Stimulated activated CD8-positive, alpha-beta memory T cell treated with anti-CD3 and anti-CD28 coated beads, Interleukin-12 subunit alpha, Interleukin-12 subunit beta, amount 100 ng/mL, for 24 hours (primary cell): ENCODE measurements around the gene LRRC55.

Experiments
- DNase-seq: peaks from one replicate; pipeline ENCODE4 v3.0.0-alpha.2; 2020; ENCODE audit errors: extremely low read depth

LRRC55 gene

GRCh38 chr11:57202281-57202680 is 20.5 kb downstream of the LRRC55 start:
- DNase-seq, result no peak

- no peak for DNase-seq
Measured at GRCh38 chr11:57203359-57203758, 21.6 kb downstream of the LRRC55 start.

GRCh38 chr11:57203882-57204480 is 22.2 kb downstream of the LRRC55 start:
- DNase-seq, result no peak

DNA sequence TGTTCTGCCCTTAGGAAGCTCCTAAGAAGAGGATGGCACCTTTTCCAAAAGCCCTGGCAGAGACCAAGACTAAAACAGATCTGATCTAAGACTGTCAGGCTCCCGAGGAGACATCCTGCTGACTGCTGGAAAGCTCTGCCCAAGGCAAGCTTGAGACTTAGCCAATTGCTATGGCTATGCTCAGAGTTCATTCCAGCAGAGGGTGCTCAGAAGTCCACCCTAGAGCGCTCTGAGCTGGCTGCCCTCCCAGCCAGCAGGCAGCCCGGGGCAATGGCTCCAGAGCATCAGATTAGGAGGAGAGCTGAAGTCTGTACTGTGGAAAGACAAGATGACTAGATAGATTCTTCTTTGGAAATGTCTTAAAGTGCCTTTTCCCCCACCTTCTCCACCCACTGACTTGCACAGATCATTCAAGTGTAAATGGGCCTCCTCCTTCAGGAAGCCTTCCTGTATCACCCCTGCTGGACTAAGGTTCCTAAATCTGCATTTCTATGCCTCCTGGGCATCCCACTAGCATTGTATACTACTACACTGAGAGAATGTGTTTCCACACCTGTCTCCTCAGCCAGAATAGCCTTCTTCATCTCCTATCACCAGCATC is 23.4 kb downstream of the LRRC55 start:
- DNase-seq, result no peak

DNA sequence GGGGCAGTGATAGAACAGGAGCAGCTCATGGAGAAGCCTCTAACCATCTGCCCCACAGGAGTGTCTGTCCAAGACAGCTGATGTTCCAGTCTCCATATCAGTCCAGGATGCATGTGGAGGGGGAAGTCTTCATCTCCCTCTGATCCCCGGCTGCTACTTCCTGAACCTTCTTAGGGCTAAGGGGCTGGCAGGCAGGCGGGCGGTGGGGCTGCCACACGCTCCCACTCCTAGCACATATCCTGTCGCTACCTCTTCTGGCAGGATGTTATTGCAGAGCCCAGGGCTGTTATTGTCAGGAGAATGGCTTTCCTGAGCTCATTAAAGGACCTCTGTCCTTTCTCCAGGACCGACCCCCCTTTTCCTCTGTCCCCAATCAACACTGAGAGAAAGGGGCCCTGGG is 25.4 kb downstream of the LRRC55 start:
- no peak for DNase-seq

DNA sequence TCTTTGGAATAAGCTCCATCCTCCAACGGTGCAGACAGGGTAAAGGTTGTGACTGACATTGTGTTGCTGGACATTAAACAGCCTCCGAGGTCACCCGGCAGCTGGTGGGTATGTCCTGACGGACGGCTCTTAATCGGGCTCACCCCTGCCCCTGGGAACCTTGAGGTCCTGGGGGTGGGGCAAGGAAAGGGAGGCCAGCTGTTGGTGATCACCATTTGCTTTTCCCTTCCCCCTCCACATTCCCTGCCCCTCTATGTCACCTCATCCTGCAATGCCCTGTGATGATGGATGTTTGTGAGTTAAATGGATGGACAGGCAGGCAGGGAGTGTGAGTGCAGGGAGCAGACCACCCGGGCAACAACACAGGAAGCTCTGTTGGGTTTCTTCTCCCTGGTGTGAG is 29.0 kb downstream of the LRRC55 start:
- no peak for DNase-seq

GRCh38 chr11:57213342-57214097 is 31.8 kb downstream of the LRRC55 start:
- DNase-seq, result no peak

GRCh38 chr11:57214098-57214417 is 32.3 kb downstream of the LRRC55 start:
- DNase-seq, result no peak

DNA sequence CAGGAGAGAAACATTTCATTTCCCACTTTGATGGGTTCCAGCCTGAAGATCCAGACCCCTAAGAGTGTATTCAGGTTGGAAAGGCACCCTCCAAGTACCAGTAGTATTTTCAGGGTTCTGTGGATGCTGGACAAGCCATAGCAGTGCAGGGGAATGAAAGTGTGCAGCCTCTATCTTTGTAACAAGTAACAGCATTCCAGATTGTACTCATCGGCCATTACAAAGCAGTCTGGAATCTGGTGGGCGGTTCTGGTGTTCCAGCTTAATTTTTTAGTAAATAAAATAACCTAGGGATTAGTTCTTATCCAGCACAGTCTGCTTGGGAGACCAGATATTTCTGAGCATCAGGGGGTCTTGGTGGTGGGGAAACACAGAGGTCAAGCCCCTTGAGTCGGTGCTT is 32.7 kb downstream of the LRRC55 start:
- DNase-seq, result no peak

GRCh38 chr11:57216463-57216862 is 34.7 kb downstream of the LRRC55 start:
- no peak for DNase-seq

- no peak for DNase-seq
Measured at GRCh38 chr11:57217053-57217452, 35.3 kb downstream of the LRRC55 start.

- no peak for DNase-seq
Measured at GRCh38 chr11:57219021-57219627, 37.4 kb downstream of the LRRC55 start.

DNA sequence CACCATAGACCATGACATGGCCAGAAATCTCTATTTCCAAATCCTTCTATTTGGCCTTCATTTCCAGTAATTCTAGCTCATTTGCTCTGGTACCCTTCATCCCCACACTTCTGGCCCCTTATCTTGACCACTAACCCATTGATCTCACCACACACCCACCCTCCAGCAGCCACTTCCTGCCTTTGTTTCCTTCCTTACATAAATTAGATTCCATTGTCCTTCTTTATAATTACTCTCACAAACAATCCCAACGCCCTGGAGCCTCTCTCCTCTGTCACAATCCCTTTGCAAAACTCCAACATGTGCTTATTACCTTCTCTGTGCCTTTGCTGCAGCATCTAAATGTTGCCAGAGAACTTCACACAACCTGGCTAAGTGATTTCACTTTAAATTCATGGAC is 40.5 kb downstream of the LRRC55 start:
- no peak for DNase-seq

DNA sequence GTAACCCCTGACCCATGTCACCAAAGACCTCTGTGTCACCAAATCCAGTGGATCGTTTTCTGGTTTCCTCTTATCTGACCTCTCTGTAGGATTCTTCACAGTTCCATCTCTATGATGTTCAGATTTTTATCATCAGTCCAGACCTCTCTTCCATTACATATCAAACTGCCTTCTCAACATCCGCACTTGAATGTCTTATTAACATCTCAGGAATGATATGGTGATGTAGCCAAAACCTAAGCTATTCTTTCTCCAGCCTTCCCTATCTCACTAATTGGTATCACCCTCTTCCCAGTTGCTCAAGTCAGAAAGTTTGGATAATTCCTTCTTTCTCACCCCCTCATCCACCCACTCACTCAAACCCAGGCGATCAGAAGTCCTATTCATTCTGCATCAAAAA is 41.8 kb downstream of the LRRC55 start:
- DNase-seq, result no peak

DNA sequence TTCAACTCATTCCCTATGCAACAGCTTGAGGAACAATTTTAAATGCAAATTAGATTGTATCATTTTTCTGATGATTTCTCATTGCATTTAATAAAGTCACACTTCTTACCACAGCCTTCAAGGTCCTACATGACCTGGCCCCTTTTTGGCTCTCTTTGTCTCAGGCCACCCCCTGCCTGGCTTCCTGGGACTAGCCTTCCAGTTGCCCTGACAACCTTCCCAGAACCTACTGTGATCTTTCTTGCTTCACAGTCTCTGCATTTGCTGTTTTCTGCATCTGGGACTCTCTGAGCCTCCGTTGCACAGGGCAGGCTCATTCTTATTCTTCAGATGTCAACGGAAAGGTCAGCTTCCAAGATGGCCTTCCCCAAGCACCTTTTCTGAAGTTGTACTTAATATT is 42.4 kb downstream of the LRRC55 start:
- no peak for DNase-seq

GRCh38 chr11:57224537-57224936 is 42.8 kb downstream of the LRRC55 start:
- no peak for DNase-seq

DNA sequence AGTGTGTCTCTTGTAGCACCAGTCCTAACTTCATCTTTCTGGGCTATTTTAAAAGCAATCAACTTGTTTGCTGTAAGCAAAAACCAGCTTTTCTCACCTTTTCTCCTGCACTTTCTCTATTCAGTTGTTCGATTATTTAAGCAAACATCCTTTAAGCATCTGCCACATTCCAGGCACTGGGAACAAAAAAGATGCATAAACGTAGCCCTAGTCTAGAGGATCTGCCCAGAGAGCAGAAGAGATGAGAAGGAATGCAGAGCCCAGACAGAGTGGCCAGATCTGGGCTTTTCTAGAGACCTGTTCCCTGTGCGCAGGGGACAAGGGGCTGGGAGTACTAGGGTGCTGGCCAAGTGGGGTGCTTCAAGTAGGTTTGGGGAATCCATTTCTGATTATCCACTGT is 46.8 kb downstream of the LRRC55 start:
- no peak for DNase-seq

DNA sequence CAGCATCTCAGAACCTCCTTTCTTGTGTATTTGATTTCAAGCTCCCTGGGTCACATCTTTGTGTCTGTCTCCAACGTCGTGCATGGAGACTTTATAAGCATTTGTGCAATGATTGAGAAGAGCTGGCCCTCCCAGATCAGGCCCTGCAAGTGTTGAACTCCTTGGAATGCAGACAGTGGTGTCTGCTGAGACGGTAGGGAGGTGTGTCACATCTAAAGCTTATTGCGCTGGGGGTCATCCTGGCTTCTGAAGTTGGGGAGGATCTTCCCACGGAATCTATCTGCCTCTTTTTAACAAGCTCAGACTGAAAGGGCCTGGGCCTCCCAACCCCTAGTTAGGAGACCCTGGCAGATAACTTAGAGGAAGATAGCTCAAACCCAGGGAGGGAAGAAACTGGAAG is 48.6 kb downstream of the LRRC55 start:
- DNase-seq, result no peak

DNA sequence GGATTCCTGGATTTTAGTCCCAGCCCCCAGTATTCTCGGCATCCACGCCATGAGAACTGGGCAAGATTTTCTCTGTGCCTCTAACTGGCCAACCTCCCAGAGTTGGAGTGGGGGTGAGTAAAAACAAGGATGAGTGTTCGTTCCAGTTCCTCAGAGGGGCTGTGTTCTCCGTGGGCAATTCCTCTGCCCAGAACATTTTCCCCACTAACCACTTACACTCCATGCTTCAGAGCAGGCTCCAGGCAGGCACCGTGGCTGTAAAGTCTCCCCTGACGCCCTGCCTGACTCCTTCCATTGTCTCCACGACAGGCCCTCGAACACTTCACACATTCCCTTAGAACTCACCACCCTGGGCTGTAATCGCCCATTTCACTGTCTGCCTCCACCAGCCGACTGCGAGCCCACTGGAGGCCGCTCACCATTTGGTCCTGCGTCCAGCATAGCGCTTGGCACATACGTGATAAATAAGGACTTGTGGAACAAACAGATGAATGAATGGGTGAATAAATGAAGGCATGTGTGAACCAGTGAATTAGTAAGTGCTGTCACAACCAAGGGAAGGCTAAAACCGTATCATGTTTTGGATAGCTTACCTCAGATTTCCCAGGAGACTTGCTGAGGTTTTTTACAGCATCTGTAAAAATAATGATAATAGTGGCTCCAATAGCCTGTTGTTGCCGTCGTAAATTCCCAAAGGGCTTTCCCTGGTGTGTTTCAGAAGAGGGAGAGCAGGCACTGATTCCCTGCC is 49.2 kb downstream of the LRRC55 start:
- no peak for DNase-seq

DNA sequence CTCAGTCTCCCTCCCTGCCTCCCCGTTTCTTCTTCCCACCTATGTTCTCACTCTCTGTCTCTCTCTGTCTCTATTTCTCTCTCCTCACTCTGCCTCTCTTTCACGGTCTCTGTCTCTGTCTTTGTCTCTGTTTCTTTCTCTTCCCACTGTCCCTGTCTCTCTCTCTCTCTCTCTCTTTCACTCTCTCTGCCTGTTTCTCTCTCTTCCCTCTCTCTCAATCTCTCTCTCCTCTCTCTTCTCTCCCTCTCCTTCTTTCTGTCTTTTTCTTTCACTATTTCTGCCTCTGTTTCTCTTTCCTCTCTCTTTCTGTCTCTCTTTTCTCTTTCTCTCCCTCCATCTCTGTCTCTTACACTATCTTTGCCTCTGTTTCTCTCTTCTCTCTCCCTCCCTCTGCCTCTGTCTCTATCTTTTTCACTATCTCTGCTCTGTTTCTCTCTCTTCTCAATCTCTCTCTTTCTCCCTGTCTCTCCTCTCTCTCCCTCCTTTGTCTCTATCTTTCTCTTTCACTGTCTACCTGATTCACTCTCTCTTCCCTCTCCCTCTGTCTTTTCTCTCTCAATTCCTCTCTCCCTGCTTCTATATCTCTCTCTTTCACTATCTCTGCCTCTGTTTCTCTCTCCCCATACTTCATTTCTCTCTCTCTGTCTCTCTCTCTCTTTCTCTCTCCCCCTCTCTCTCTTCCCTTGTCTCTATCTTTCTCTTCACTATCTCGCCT is 49.9 kb downstream of the LRRC55 start:
- DNase-seq, result no peak

GRCh38 chr11:57233702-57234101 is 51.9 kb downstream of the LRRC55 start:
- no peak for DNase-seq
